GM21447 (cell line): ENCODE data around the gene POTEJ.
"Not testable (repeated sequence)": the region's sequence is repeated elsewhere in the genome, so short reads cannot be mapped to it uniquely, and the experiment has no call there.

Experiments
- ATAC-seq: cut with Tn5 transposase; IDR thresholded peaks from one replicate; pipeline ENCODE4 v1.9.1; 2021; ENCODE audit not compliant: unreplicated experiment

Gene POTEJ

DNA sequence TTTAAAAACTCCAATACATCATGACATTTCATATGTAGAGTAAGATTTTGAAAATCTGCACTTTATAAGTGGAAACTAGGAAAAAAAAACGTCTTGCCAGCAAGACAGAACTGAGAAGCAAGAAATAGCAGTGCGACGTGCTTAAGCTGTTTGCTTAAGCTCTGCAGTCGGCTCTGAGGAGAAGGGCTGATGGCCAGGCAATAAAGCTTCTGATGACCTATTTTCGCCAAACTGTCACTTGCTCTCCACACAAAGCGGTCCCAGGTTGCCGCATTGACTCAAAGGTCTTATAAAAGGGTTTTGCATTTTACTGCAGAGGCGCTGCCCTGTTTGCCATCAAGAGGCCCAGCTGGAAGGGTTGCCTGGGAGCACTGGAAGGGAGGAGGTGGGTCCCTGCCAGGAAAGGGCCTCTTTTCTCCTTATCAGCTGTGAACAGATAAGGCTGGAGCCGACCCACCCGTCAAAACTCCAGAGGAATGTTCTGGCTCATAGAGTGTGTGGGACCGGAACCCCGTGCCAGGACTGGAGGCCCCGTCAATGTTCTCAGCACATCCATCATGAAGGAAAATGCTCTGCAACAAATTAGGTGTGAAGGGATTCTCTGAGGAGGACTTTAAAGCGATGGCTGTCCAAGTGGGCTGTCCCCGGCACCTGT lies 9.5 kb upstream of the POTEJ start:
- ATAC-seq = not testable (repeated sequence)

- ATAC-seq = not testable (repeated sequence)
These were observed 2.8 kb upstream of the POTEJ start for GRCh38 chr2:130608276-130609001.

GRCh38 chr2:130609002-130609920 lies 2.0 kb upstream of the POTEJ start:
- ATAC-seq = not testable (repeated sequence)

- not testable (repeated sequence) for ATAC-seq
These were observed 754 bp upstream of the POTEJ start for GRCh38 chr2:130610486-130610885.

DNA sequence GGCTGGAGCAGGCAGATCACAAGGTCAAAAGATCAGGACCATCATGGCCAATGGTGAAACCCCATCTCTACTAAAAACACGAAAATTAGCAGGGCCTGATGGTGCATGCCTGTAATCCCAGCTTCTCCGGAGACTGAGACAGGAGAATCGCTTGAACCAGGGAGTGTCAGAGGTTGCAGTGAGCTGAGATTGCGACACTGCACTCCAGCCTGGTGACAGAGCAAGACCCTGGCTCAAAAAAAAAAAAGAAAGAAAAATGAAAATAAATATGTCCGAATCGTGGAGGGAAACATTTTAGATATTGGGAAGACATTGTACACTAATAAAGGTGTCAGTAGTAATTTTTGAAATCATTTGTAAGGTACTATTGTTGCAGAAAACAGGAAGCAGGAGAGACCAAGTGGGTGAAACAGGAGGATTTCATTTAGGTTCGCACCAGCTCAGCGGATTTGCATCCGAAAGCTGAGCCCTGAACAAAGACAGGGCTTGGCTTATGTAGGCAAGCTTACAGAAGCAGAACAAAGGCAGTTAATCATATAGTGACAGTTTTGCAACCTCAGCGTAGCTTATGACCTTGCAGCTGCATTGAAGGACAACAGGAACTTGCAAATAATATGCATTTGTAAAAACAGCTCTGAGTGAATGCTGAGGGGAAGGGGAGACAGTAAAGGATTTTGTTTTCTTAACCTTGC lies 17.7 kb downstream of the POTEJ start:
- not testable (repeated sequence) for ATAC-seq

DNA sequence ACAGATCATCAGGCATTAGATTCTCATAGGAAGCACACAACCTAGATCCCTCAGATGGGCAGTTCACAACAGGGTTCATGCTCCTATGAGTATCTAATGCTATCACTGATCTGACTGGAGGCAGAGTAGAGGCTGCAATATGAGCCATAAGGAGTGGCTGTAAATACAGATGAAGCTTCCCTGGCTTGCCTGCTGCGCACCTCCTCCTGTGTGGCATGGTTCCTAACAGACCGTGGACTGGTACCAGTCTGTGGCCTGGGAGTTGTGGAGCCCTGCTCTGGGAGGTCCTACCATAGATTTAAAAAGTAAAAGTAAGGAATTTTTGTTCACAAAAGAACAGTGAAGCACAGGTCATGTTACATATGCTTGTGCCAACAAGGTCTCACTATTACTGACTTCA lies 27.7 kb downstream of the POTEJ start:
- not testable (repeated sequence) for ATAC-seq

- not testable (repeated sequence) for ATAC-seq
These were observed 30.4 kb downstream of the POTEJ start for GRCh38 chr2:130641688-130642087.

DNA sequence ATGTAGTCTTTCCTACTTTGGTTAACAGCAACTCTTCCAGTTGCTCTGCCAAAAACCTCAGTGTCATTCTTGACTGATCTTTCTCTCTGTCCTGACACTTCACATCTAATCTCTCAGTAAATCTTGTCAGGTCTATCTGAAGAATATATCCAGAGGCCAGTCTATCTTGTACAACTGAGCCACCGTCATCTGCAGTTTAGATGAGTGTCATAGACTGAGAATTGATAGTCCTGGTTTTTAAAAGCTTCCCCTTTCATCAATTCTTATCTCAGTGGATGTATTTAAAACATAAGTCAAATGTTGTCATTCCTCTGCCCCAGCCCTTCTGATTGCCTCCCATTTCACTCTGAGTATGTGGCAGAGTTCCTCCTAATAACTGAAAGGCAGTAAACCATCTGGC lies 38.0 kb downstream of the POTEJ start:
- not testable (repeated sequence) for ATAC-seq

DNA sequence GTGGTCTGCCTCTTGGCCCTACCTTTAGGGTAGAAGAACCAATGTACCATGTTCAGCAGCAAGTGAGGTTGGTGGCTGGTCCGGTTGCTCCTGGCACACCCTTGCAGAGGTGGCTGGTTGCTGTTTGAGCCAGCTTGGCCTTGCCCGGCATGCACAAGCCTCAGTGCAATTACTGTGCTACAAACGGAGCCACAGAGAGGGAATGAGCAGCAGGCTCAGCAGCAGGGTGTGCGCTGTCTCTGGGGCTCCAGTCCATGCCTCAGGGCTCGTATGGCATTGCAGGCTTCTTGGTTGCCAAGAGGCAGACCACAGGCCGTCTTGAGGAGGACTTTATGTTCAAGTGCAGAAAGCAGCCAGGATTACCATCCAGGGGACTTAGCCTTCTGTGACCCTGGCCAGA lies 53.3 kb downstream of the POTEJ start:
- ATAC-seq = not testable (repeated sequence)

DNA sequence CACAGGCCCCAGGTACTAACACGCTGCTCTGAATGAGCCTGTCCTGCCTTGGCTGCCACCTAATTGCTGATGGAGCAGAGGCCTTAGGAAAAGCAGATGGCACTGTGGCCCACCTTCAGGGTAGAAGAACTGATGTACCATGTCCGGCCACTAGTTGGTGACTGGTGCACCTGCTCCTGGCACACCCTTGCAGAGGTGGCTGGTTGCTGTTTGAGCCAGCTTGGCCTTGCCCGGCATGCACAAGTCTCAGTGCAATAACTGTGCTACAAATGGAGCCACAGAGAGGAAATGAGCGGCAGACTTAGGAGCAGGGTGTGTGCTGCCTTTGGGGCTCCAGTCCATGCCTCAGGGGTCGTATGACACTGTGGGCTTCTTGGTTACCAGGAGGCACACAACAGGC lies 54.4 kb downstream of the POTEJ start:
- ATAC-seq = not testable (repeated sequence)

GRCh38 chr2:130667516-130667915 lies 56.3 kb downstream of the POTEJ start:
- not testable (repeated sequence) for ATAC-seq

DNA sequence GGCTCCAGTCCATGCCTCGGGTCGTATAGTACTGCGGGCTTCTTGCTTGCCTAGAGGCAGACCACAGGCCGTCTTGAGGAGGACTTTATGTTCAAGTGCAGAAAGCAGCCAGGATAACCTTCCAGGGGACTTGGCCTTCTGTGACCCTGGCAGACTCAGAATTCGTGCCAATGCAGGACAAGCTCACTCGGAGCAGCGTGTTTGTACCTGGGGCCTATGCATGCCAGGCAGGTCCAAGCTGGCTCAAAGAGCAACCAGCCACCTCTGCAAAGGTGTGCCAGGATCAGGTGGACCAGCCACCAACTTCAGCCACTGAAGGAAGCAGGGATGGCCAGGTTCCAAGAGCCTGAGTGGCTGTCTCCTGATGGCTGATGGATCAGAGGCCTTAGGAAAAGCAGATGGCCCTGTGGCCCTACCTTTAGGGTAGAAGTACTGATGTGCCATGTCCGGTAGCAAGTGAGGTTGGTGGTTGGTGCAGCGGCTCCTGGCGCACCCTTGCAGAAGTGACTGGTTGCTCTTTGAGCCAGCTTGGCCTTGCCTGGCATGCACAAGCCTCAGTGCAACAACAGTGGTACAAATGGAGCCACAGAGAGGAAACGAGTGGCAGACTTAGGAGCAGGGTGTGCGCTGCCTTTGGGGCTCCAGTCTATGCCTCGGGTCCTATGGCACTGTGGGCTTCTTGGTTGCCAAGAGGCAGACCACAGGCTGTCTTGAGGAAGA lies 58.9 kb downstream of the POTEJ start:
- not testable (repeated sequence) for ATAC-seq

GRCh38 chr2:130692041-130692770 lies 81.0 kb downstream of the POTEJ start:
- ATAC-seq = not testable (repeated sequence)

DNA sequence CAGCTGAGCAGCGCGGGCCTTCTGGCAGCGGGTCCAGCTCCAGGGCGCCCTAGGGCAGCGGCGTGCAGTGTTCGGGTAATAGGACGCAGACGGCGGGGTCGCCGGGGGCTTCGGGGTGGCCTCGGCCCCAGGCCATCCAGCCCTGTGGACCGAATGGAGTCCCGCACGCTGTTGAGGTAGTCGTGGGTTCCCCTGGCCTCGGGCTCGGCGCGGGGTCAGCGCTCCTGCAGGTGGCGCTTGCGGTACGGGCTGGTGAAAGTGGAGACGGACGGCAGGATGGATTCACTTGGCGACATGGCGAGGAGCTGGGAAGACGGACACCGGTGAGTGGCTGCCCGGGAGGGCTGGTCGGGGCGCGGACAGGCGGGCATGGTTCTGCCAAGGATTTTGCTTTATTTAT lies 82.2 kb downstream of the POTEJ start:
- ATAC-seq = not testable (repeated sequence)

- ATAC-seq = not testable (repeated sequence)
These were observed 92.0 kb downstream of the POTEJ start for GRCh38 chr2:130703250-130703649.
